Activated CD8-positive, alpha-beta memory T cell treated with anti-CD3 and anti-CD28 coated beads, Interleukin-2, amount 50 U/mL, for 24 hours (primary cell): ENCODE measurements around the gene OTOG.

Source experiments
- DNase-seq: peaks from one replicate; pipeline ENCODE4 v3.0.0-alpha.2; 2020; ENCODE audit errors: extremely low read depth

OTOG gene

DNA sequence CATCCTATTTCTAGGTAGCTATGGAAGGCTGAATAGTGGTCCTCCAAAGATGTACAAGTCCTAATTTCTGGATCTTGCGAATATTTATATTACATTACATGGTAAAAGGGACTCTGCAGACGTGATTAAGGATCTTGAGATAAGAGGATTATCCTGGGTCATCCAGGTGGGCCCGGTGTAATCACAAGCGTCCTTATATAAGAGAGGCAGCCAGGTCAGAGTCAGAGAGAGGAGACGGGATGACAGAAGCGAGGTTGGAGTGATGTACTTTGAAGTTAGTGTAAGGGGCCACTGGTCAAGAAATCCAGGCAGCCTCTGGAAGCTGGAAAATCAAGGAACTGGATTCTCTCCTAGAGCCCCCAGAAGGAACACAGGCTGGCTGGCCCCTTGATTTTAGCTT is 102.2 kb downstream of the OTOG start:
- no peak for DNase-seq

GRCh38 chr11:17649696-17650095 is 102.6 kb downstream of the OTOG start:
- no peak for DNase-seq

DNA sequence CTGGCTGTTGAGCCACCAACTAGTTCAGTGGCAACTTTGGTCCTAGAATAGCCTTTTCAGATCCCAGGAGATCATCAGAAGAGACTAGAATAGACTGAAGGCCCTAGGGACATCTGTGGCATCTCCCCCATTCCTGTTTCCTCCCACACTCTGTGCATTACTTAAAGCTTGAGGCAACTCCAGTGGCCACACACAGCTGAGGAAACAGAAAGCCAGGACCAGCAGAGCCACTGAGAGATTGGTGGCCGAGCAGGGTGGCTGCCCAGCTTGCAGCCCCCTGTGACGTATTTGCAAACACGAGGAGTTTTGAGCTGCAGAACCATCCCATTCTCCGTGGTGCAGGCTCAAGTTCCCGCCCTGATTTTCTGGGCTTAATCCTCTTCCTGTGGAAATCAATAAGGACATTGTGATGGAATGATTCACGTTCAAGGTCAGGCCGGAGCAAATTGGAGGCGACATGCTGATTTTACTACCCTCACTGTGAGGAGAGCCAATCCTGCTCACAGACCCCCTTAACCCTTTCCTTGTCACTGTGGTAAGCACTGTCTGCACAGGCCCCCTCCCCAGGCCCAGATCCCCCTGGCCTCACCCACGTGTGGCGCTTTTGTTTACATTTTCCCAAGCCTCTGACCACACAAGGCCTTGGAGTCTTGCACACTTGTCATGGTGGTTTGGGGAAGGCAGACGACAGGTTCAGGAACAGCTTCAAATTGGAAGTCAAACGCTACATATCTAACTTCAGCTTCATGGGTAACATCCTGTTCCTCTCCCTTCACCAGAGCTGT is 103.3 kb downstream of the OTOG start:
- DNase-seq: no peak

DNA sequence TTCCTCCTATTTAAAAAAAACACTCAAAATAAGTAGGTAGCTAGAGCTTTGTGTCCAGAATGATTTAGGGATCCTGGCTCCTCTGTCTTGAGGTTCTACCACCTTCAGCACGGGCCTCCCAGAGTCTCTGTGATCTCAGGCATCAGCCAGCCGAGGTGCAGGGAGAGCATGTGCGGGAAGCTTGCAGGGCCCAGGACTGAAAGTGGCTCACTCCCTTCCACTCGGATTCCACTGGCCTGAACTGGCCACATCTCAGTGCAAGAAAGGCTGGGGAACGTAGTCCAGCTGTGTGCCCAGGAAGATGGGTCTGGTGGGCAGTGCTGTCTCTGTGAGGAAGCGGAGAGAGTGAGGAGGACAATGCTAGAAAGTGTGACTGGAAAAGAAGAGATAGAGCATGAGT is 104.0 kb downstream of the OTOG start:
- DNase-seq: no peak

DNA sequence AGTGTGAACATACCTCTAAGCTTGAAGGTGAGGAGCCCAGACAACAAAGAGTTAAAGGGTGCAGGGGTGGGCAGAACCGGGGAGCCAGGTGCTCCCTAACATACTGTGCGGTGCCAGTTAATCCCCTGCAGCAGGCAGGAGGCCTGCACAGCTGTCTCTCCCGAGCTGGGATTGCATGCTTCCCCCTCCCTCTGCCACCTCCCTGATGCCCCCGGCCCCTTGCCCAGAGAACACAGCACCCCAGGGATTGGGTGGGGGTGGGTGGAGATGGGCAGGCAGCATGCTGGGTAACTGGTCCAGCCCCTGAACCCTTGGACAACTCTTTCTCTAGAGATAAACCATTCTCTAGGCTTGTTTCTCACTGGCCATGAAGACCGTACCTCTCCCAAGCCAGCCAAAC is 104.6 kb downstream of the OTOG start:
- DNase-seq: no peak

DNA sequence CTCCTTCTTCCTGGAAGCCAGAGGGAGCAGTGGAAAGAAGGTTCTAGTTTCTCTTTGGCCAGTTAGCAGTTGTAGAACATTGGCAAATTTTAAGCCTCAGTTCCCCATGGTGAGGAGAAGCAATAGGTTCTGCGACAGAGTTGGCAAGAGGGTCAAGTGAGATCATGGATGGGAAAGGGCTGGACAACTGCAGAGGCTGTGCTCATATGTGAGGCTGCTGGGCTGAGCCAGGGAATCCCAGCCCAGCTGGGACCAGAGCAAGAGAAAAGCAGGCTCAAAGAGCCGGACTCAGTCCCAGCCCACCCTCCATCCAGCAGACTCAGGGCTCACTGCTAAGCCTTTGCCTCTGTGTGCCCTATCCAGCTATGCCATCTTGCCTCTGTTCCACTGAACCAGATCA is 105.5 kb downstream of the OTOG start:
- no peak for DNase-seq

- DNase-seq: no peak
Observed at GRCh38 chr11:17653611-17654010, 106.6 kb downstream of the OTOG start.

- no peak for DNase-seq
Observed at GRCh38 chr11:17655682-17656081, 108.6 kb downstream of the OTOG start.

DNA sequence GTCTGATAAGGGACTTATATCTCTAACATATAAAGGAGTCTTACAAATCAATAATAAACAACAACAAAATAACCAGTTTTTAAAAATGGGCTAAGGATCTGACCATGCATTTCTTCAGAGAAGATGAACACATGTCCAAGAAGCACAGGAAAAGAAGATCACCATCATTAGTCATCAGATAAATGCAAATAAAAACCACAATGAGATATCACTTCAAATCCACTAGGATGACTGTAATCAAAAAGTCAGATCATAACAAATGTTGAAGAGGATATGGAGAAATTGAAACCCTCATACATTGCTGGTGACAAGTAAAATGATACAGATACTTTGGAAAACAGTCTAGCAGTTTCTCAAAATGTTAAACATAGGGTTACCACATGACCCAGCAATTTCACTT is 111.2 kb downstream of the OTOG start:
- no peak for DNase-seq

DNA sequence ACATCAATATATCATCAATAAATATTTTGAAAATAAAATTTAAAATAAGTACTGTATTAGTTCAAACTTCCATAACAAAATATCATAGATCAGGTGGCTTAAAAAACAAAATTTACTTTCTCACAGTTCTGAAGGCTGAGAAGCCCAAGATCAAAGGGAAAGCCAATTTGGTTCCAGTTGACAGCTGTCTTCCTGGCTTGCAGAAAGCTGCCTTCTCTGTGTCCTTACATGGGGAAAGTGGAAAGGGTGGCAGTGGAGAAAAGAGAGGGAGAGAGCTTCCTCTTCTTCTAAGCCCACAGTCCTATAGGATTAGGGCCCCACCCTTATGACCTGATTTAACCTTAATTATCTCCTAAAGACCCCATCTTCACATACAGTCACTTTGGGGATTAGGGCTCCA is 121.1 kb downstream of the OTOG start:
- no peak for DNase-seq

GRCh38 chr11:17672469-17672868 is 125.4 kb downstream of the OTOG start:
- DNase-seq: no peak

GRCh38 chr11:17673951-17674350 is 126.9 kb downstream of the OTOG start:
- no peak for DNase-seq

GRCh38 chr11:17682848-17683247 is 135.8 kb downstream of the OTOG start:
- DNase-seq: no peak

DNA sequence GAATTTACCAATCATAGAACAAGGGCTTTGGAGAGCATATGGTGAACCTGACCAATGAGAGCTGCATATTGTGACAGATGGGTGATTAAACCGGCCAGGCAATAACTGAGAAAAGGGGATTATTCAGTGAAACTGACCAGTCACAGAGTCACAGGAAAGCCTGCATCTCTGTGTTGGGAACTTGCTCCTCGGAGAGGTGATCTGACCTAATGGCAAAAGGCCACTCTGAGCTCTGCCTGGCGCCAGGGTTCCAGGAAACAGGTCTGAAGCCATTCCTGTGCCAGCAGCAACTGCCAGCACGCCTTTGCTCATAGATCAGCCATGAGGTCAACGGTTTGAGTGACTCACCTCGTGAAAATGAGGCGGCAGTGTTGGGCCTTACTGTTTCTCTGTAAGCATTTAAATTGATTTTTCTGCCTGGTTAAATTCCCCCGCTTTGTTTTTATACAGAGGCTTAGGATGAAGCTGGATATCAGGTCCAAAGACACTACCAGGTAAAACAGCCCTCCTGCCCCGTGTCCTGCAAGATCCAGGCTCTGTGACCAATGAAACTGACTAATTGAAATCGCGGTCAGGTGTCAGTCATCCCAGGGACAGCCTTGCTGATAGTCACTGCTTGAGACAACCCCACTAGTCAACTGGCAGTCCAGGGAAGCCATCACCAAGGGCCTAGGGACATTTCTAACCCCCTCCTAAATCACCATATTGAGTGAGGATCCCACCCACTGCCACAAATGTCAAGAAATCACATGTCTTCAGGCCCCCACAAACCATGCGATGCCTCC is 136.5 kb downstream of the OTOG start:
- no peak for DNase-seq

- DNase-seq: no peak
Observed at GRCh38 chr11:17684550-17684949, 137.5 kb downstream of the OTOG start.

- no peak for DNase-seq
Observed at GRCh38 chr11:17686231-17686980, 139.3 kb downstream of the OTOG start.

DNA sequence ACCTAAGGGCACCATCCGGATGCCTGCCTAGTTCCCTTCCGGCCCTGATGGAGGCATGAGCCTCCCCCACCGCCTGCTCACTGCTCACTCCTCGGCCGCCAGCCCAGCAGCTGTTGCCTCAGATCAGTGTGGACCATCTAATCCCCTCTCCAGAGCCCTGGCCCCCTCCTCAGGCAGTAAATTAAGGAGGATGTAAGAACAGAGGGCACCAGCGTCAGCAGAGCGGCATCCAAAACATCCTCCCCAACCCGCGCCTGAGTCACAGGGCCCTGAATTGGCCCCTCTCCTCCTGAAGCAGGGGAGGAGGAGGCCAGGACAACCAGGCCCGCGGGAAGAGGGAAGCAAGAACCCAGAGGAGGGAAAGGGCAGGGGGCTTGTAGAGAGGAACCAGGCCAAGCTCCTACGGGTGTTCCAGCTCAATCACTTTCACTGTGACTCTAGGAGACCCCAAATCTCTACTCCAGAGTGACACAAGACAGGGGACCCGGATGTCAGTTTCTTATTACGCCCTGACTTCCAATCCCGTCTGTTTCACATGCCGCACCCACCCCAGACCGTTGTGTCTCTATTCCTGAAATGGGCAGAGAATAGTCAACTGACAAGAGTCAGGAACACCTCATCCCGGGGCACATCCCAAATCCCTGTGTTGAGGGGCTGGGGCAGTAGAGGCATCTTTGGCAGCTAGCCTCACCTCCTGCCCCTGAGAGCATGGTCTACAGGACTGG is 141.0 kb downstream of the OTOG start:
- DNase-seq: no peak

- DNase-seq: no peak
Observed at GRCh38 chr11:17691550-17691949, 144.5 kb downstream of the OTOG start.

DNA sequence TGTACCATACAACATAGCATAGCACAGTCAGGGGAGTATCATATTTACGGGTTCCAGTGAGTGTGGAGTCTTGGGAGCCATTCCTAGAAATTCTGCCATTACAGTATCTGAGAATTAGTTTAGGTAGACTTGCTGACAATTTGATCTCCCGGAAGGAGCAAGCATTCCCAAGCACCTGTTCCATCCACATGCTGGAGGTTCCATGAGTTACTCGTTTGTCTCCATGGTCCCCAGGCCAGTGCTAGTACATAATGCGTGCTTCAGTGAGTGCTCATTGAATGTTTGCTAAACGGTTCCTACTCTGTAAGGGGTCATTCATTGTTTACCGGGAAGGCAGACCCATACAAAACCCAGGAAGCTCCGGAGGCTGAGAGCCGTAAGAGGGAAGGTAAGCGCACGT is 144.9 kb downstream of the OTOG start:
- no peak for DNase-seq

DNA sequence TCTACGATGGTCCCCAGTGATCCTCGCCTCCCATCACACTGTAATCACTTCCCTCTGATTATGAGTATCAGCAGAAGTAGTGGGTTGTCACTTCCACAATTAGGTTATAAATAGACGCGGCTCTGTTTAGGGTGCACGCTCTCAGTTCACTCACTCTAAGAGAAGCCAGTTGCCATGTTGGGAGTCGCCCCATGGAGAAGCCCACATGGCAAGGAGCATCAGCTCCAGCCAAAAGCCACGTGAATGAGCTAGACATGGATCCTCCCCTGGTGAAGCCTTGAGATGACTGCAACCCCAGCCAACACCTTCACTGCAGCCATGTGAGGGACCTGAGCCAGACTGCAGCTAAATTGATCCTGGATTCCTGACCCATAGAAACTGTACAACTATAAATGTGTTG is 145.9 kb downstream of the OTOG start:
- DNase-seq: no peak

DNA sequence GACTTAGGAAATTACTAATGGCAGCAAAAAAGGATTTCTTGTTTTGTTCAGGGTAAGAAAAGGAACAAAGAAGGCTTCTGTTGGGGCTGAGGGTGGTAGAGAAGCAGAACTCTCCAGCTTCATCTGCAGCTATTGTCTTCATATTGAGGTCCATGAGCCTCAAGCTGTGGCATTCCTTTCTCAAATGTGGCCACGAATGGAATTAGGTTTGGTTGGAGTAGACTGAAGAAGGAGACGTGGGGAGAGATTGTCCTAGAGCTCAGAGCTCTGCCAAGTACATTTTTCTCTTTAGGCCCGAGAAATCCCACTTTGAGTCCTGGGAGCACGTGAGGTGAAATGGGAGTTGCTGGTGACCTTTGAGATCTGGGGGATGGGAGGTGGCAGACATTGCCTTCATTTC is 146.5 kb downstream of the OTOG start:
- DNase-seq: no peak
